GM21423 (cell line): ENCODE data around the gene PUS7.
A peak's percentile ranks its signal among the peaks of the same experiment; 100 is the strongest.
"Not testable (repeated sequence)": the region's sequence is repeated elsewhere in the genome, so short reads cannot be mapped to it uniquely, and the experiment has no call there.

Experiments used
- ATAC-seq: cut with Tn5 transposase; IDR thresholded peaks from one replicate; pipeline ENCODE4 v1.9.1; 2021; ENCODE audit warnings: mild to moderate bottlenecking, moderate library complexity; ENCODE audit not compliant: unreplicated experiment

The PUS7 gene

GRCh38 chr7:105450177-105450861, 71.8 kb downstream of the PUS7 start:
- ATAC-seq, result no peak

DNA sequence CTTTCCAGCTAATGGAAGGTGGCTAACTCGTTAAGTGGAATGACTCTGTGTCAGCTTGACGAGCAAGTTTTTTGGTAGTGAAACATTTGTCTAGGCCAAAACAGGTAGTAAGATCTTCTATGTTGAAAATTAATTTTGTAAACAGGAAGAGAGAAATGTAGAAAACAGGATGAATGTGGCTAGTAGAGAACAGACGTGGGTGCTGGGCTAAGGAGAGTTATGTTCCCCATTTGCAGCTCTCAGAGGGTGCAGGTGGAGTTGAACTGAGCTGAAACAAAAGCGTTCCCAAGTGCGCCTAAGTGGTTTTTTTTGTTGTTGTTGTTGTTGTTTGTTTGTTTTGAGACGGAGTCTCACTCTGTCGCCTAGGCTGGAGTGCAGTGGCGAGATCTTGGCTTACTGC, 73.9 kb downstream of the PUS7 start:
- ATAC-seq, result peak; percentile 66

DNA sequence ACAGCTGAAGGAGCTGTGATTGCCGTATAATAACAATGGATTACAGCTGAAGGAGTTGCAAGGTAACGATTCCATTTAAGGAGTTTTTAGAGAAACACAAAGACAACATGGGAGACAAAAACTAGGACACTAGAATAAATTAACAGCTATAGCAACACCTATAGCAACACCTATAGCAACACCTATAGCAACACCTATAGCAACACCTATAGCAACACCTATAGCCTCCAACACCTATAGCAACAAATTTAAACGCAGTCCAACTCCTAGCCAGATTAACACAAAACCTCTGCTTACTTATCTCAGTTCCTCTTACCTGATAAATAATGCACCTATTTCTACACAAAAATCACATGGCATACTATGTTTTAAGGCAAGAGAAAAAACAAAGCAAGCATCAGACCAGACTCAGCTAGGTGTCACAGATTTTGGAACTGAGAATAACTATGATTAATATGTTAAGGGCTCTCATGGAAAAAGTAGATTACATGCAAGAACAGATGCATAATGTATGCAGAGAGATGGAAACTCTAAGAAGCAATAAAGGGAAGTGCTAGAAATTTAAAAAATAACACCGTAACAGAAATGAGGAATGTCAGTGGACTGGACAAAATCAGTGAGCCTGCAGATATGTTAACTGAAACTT, 77.6 kb downstream of the PUS7 start:
- ATAC-seq, result no peak

DNA sequence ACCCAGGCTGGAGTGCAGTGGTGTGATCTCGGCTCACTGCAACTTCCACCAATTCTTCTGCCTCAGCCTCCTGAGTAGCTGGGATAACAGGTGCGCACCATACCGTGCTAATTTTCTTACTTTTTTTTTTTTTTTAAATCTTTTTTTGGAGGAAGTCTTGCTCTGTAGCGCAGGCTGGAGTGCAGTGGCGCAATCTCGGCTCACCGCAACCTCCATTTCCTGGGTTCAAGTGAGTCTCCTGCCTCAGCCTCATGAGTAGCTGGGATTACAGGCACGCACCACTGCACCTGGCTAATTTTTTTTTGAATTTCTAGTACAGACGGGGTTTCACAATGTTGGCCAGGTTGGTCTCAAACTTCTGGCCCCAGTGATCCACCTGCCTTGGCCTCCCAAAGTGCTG, 79.9 kb downstream of the PUS7 start:
- ATAC-seq, result not testable (repeated sequence)

GRCh38 chr7:105439174-105439893, 82.7 kb downstream of the PUS7 start:
- ATAC-seq, result no peak

- ATAC-seq, result no peak
Observed at GRCh38 chr7:105438847-105439173, 83.3 kb downstream of the PUS7 start.

GRCh38 chr7:105438254-105438653, 83.8 kb downstream of the PUS7 start:
- ATAC-seq, result no peak

DNA sequence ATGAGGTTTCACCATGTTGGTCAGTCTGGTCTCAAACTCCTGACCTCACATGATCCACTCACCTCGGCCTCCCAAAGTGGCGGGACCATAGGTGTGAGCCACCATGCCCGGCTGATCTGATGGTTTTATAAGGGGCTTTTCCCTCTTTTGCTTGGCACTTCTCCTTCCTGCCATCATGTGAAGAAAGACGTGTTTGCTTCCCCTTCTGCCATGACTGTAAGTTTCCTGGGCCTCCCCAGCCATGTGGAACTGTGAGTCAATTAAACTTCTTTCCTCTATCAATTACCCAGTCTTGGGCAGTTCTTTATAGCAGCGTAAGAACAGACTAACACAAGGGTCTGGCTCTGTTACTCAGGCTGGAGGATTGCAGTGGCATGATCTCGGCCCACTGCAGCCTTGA, 84.7 kb downstream of the PUS7 start:
- not testable (repeated sequence) for ATAC-seq

DNA sequence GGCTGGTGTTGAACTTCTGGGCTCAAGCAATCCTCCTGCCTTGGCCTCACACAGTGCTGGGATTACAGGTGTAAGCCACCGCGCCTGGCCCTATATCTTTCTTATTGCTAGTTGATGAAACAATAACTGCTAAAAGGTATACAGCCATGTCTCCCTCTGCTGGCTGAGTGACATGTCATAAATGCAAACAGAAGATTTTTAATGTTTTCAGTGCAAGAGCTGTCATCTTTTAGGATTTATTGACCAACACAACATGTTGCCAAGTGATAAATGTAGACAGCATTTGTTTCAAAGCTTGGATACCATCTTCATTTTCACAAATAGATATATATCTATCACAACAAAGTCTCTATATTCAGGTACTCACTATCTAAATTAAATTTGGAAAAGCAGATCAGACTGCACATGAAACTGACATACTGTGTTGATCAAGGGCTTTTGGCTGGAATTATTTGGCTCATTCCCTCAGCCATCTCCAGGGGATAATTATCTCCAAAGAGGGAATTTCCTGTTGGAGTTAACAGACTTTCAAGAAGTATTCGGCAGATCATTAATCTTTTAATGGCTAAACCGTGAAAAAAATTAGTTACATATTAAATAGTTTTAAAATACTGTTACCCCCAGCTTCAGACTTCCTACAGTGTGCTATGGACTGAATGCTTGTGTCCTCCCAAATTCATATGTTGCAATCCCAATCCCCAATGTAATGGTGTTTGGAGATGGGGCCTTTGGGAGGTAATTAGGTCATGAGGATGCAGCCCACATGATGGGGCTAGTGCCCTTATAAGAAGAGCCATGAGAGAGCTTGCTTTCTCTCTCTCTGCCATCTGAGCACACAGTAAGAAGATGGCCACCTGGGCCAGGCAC, 92.1 kb downstream of the PUS7 start:
- ATAC-seq, result peak; percentile 63

DNA sequence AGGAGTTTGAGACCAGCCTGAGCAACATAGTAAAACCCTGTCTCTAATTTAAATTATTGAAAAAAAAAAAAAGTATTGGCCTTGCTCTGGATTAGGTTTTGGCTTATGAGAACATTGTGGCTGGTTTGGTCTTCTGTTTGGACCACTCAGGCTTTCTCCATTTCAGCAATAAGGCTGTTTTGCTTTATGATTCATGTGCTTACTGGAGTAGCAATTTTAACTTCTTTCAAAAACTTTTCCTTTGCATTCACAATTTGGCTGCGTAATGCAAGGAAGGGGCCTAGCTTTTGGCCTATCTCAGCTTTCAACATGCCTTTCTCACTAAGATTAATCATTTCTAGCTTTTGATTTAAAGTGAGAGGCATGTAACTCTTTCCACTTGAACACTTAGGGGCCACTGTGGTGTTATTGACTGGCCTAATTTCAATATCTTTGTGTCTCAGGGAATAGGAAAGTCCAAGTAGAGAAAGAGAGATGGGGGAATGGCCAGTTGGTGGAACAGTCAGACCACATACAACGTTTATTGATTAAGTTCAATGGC, 95.4 kb downstream of the PUS7 start:
- no peak for ATAC-seq

GRCh38 chr7:105423987-105424386, 98.1 kb downstream of the PUS7 start:
- no peak for ATAC-seq

GRCh38 chr7:105413887-105414437, 108.1 kb downstream of the PUS7 start:
- ATAC-seq, result no peak

GRCh38 chr7:105410774-105411173, 111.3 kb downstream of the PUS7 start:
- ATAC-seq, result not testable (repeated sequence)

GRCh38 chr7:105409775-105410174, 112.3 kb downstream of the PUS7 start:
- ATAC-seq, result not testable (repeated sequence)

DNA sequence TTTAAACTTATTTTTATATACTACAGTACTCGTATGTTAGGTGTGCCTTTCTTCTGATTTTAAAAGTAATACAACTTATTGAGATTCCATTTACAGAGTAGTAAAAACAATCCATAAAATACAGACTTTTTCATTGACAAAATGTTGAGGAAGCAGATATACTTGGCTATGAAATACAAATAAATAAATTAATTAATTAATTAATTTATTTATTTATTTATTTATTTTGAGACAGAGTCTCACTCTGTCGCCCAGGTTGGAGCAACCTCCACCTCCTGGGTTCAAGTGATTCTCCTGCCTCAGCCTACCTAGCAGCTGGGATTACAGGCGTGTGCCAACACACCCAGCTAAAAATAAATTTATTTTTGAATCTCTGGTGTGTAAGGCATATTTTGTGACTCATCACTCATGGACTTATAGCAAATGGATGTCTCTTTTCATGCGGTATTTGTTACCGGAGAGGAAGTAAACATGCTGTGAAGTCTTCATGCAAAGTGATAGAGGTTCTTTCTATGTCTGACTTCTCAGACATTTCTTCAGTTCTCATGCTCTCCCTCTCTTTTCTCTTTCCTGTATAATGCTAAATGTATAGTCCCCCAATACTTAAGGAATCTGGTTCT, 113.2 kb downstream of the PUS7 start:
- ATAC-seq, result no peak
